ENCODE results near the gene LHX2. TPM values are rescaled to one million over a fixed set of nuclear protein-coding genes. Genes with fewer than 3 reads are reported as not detected.

Gene LHX2
- total and polyA plus RNA-seq, 2 experiments from 2014 or later, result not detected

- DNase-seq (ENCODE audit: low spot score), result no peak
- H3K27ac ChIP-seq, result no peak overlapping the region
- no peaks in the 10 kb centered on the region for H3K9me3 ChIP-seq (ENCODE audit: low read depth)
- no peaks in the 10 kb centered on the region for H4K20me1 ChIP-seq (ENCODE audit: insufficient read depth, poor library complexity, severe bottlenecking)
- H3K4me1 ChIP-seq (ENCODE audit: insufficient read depth), result no peaks in the 10 kb centered on the region
- no peak overlapping the region for H3K4me3 ChIP-seq
- no peak overlapping the region for H2AFZ ChIP-seq
- H3K36me3 ChIP-seq (replicated peaks; ENCODE audit: insufficient read depth, low read depth), result no peaks in the 10 kb centered on the region
- TF ChIP-seq EZH2 (IDR thresholded peaks at IDR 0.05; ENCODE audit: borderline replicate concordance) (no peak), CTCF (IDR thresholded peaks at IDR 0.05; ENCODE audit: poor library complexity) (no peak), EZH2phosphoT487 (IDR thresholded peaks at IDR 0.05; ENCODE audit: low read depth, severe bottlenecking, unreplicated experiment) (no peak)
- no peaks in the 10 kb centered on the region for H3K9me2 ChIP-seq (replicated peaks; ENCODE audit: insufficient read depth)
- no peaks in the 10 kb centered on the region for H3K79me2 ChIP-seq
- peaks cover 18% of the 10 kb centered on the region for H3K27me3 ChIP-seq
- H3K4me2 ChIP-seq, result no peak overlapping the region
These were observed 44.2 kb upstream of the LHX2 start for GRCh38 chr9:123967323-123967722.

GRCh38 chr9:123972618-123973017, 39.0 kb upstream of the LHX2 start:
- Histone ChIP-seq H2AFZ (no peak overlapping the region), H3K36me3 (replicated peaks; ENCODE audit: insufficient read depth, low read depth) (no peaks in the 10 kb centered on the region), H3K9me3 (ENCODE audit: low read depth) (no peaks in the 10 kb centered on the region), H3K9me2 (replicated peaks; ENCODE audit: insufficient read depth) (no peaks in the 10 kb centered on the region), H3K4me1 (ENCODE audit: insufficient read depth) (no peaks in the 10 kb centered on the region), H3K79me2 (no peaks in the 10 kb centered on the region), H4K20me1 (ENCODE audit: insufficient read depth, poor library complexity, severe bottlenecking) (no peaks in the 10 kb centered on the region), H3K27ac (no peak overlapping the region), H3K4me3 (no peak overlapping the region), H3K27me3 (peaks cover 19% of the 10 kb centered on the region), H3K4me2 (no peak overlapping the region)
- no peak for DNase-seq (ENCODE audit: low spot score)
- TF ChIP-seq EZH2phosphoT487 (IDR thresholded peaks at IDR 0.05; ENCODE audit: low read depth, severe bottlenecking, unreplicated experiment) (no peak), EZH2 (IDR thresholded peaks at IDR 0.05; ENCODE audit: borderline replicate concordance) (no peak), CTCF (IDR thresholded peaks at IDR 0.05; ENCODE audit: poor library complexity) (no peak)
- WGBS (ENCODE audit: low lambda C conversion rate, missing lambda C conversion rate), result 94% methylated on average over 8 of the region's 8 CpGs

GRCh38 chr9:123973590-123974223, 37.9 kb upstream of the LHX2 start:
- no peak overlapping the region for H3K4me2 ChIP-seq
- H3K4me1 ChIP-seq (ENCODE audit: insufficient read depth), result no peaks in the 10 kb centered on the region
- DNase-seq (ENCODE audit: low spot score), result no peak
- H3K27me3 ChIP-seq, result peaks cover 19% of the 10 kb centered on the region
- no peak overlapping the region for H2AFZ ChIP-seq
- no peaks in the 10 kb centered on the region for H3K79me2 ChIP-seq
- no peak overlapping the region for H3K4me3 ChIP-seq
- H3K27ac ChIP-seq, result no peak overlapping the region
- TF ChIP-seq EZH2 (IDR thresholded peaks at IDR 0.05; ENCODE audit: borderline replicate concordance), result no peak
- TF ChIP-seq CTCF (IDR thresholded peaks at IDR 0.05; ENCODE audit: poor library complexity), result no peak
- TF ChIP-seq EZH2phosphoT487 (IDR thresholded peaks at IDR 0.05; ENCODE audit: low read depth, severe bottlenecking, unreplicated experiment), result no peak
- H3K9me3 ChIP-seq (ENCODE audit: low read depth), result no peaks in the 10 kb centered on the region
- 96% methylated on average over 9 of the region's 9 CpGs for WGBS (ENCODE audit: low lambda C conversion rate, missing lambda C conversion rate)
- H4K20me1 ChIP-seq (ENCODE audit: insufficient read depth, poor library complexity, severe bottlenecking), result no peaks in the 10 kb centered on the region
- no peaks in the 10 kb centered on the region for H3K36me3 ChIP-seq (replicated peaks; ENCODE audit: insufficient read depth, low read depth)
- H3K9me2 ChIP-seq (replicated peaks; ENCODE audit: insufficient read depth), result no peaks in the 10 kb centered on the region
